ENCODE data around the gene ABCF1.

Gene ABCF1

GRCh38 chr6:30611150-30611855 lies 40.1 kb downstream of the ABCF1 start:
- H3K4me3 ChIP-seq (ENCODE audit: low read length), result no peak overlapping the region
- no peak overlapping the region for H3K9ac ChIP-seq (ENCODE audit: low read length)
- H3K9me3 ChIP-seq (ENCODE audit: control insufficient read depth, low read depth, low read length), result no peaks in the 10 kb centered on the region
- H3K36me3 ChIP-seq (ENCODE audit: control insufficient read depth, low read depth, low read length), result peaks cover 51% of the 10 kb centered on the region
- no peak overlapping the region for H3K27ac ChIP-seq (ENCODE audit: low read length)
- H3K27me3 ChIP-seq (ENCODE audit: control insufficient read depth, insufficient read depth, low read length), result no peaks in the 10 kb centered on the region
- peaks cover 10% of the 10 kb centered on the region for H3K4me1 ChIP-seq (ENCODE audit: control insufficient read depth, low read depth, low read length)

DNA sequence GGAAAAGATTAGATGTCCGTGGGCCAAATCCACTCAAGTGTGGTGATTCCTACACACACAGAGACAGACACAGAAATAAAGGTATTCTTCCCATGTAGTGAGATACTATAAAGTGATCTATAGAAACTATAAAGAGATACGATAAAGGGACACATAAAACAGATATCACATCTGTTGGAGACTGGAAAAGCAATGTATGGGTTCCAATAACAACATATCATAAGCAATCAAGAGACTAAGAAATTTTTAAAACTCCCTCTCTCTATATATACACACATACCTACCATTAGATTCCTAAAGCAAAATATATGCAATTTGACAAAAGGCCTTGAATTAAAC lies 40.6 kb downstream of the ABCF1 start:
- Histone ChIP-seq H3K27me3 (ENCODE audit: control insufficient read depth, insufficient read depth, low read length) (no peaks in the 10 kb centered on the region), H3K4me3 (ENCODE audit: low read length) (no peak overlapping the region), H3K4me1 (ENCODE audit: control insufficient read depth, low read depth, low read length) (peaks cover 10% of the 10 kb centered on the region), H3K9ac (ENCODE audit: low read length) (no peak overlapping the region), H3K27ac (ENCODE audit: low read length) (no peak overlapping the region), H3K36me3 (ENCODE audit: control insufficient read depth, low read depth, low read length) (peaks cover 51% of the 10 kb centered on the region), H3K9me3 (ENCODE audit: control insufficient read depth, low read depth, low read length) (no peaks in the 10 kb centered on the region)

- Histone ChIP-seq H3K4me1 (ENCODE audit: control insufficient read depth, low read depth, low read length) (peaks cover 10% of the 10 kb centered on the region), H3K36me3 (ENCODE audit: control insufficient read depth, low read depth, low read length) (peaks cover 48% of the 10 kb centered on the region), H3K9ac (ENCODE audit: low read length) (no peak overlapping the region), H3K4me3 (ENCODE audit: low read length) (no peak overlapping the region), H3K27ac (ENCODE audit: low read length) (no peak overlapping the region), H3K27me3 (ENCODE audit: control insufficient read depth, insufficient read depth, low read length) (no peaks in the 10 kb centered on the region), H3K9me3 (ENCODE audit: control insufficient read depth, low read depth, low read length) (no peaks in the 10 kb centered on the region)
Measured at GRCh38 chr6:30612213-30612612, 41.0 kb downstream of the ABCF1 start.

DNA sequence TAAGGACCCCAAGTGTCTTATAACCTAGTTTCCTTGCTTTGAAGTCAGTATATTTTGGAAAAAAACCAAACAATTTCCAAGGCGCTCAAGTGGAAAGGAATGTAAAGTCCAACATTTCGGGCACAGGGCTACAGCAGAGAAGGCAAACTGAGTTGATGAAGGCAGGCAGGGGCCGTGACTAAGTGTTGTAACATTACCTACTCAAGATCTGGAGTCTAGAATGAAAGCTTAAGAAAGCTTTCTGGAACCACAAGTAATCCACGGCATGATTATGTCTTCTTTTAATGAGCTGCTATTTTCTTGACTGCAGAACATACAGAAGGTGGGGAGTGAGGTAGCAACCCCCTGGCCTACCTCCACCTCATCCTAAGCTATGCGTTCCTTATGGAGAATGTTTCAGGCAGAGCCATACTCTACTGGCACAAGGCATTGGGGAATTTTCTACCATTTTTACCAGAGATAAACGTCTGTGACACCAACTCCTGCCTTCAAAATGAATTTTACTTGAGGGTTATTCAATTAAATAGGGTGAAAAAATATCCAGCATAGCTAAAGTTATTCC lies 41.5 kb downstream of the ABCF1 start:
- Histone ChIP-seq H3K9me3 (ENCODE audit: control insufficient read depth, low read depth, low read length) (no peaks in the 10 kb centered on the region), H3K27ac (ENCODE audit: low read length) (no peak overlapping the region), H3K9ac (ENCODE audit: low read length) (no peak overlapping the region), H3K36me3 (ENCODE audit: control insufficient read depth, low read depth, low read length) (peaks cover 42% of the 10 kb centered on the region), H3K27me3 (ENCODE audit: control insufficient read depth, insufficient read depth, low read length) (no peaks in the 10 kb centered on the region), H3K4me3 (ENCODE audit: low read length) (no peak overlapping the region), H3K4me1 (ENCODE audit: control insufficient read depth, low read depth, low read length) (peaks cover 10% of the 10 kb centered on the region)

- Histone ChIP-seq H3K4me1 (ENCODE audit: control insufficient read depth, low read depth, low read length) (peaks cover 10% of the 10 kb centered on the region), H3K36me3 (ENCODE audit: control insufficient read depth, low read depth, low read length) (peaks cover 35% of the 10 kb centered on the region), H3K9me3 (ENCODE audit: control insufficient read depth, low read depth, low read length) (no peaks in the 10 kb centered on the region), H3K4me3 (ENCODE audit: low read length) (peak overlapping the region; percentile 96), H3K9ac (ENCODE audit: low read length) (peak overlapping the region; percentile 97), H3K27me3 (ENCODE audit: control insufficient read depth, insufficient read depth, low read length) (no peaks in the 10 kb centered on the region), H3K27ac (ENCODE audit: low read length) (no peak overlapping the region)
Measured at GRCh38 chr6:30613251-30614043, 42.2 kb downstream of the ABCF1 start.

- Histone ChIP-seq H3K36me3 (ENCODE audit: control insufficient read depth, low read depth, low read length) (peaks cover 27% of the 10 kb centered on the region), H3K4me1 (ENCODE audit: control insufficient read depth, low read depth, low read length) (peaks cover 10% of the 10 kb centered on the region), H3K4me3 (ENCODE audit: low read length) (peak overlapping the region; percentile 96), H3K9ac (ENCODE audit: low read length) (peak overlapping the region; percentile 97), H3K27me3 (ENCODE audit: control insufficient read depth, insufficient read depth, low read length) (no peaks in the 10 kb centered on the region), H3K9me3 (ENCODE audit: control insufficient read depth, low read depth, low read length) (no peaks in the 10 kb centered on the region), H3K27ac (ENCODE audit: low read length) (peak overlapping the region; percentile 91)
Measured at GRCh38 chr6:30614044-30614842, 43.0 kb downstream of the ABCF1 start.

DNA sequence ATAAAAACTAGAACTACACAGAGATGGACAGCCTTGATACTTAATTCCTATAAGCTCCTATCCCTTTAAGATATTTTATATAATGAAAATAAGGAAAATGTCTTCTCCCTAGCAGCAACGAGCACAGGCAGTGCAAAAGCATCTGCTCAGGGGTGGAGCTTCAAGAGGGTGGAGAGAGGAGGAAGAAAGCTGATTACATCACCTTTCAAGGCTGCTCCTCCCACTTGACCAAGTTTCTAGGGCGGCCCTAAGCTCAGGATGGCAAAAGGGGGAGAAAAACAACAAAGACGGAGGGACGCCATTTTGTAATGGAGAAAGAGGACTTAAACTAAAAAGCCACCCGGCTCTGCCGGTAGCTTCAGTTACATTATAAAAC lies 43.6 kb downstream of the ABCF1 start:
- H3K36me3 ChIP-seq (ENCODE audit: control insufficient read depth, low read depth, low read length), result peaks cover 26% of the 10 kb centered on the region
- H3K4me1 ChIP-seq (ENCODE audit: control insufficient read depth, low read depth, low read length), result peaks cover 10% of the 10 kb centered on the region
- peak overlapping the region; percentile 97 for H3K9ac ChIP-seq (ENCODE audit: low read length)
- H3K27ac ChIP-seq (ENCODE audit: low read length), result peak overlapping the region; percentile 91
- no peaks in the 10 kb centered on the region for H3K27me3 ChIP-seq (ENCODE audit: control insufficient read depth, insufficient read depth, low read length)
- no peaks in the 10 kb centered on the region for H3K9me3 ChIP-seq (ENCODE audit: control insufficient read depth, low read depth, low read length)
- H3K4me3 ChIP-seq (ENCODE audit: low read length), result peak overlapping the region; percentile 96

- Histone ChIP-seq H3K4me3 (ENCODE audit: low read length) (peak overlapping the region; percentile 96), H3K27ac (ENCODE audit: low read length) (peak overlapping the region; percentile 88), H3K36me3 (ENCODE audit: control insufficient read depth, low read depth, low read length) (peaks cover 23% of the 10 kb centered on the region), H3K4me1 (ENCODE audit: control insufficient read depth, low read depth, low read length) (peaks cover 10% of the 10 kb centered on the region), H3K9me3 (ENCODE audit: control insufficient read depth, low read depth, low read length) (no peaks in the 10 kb centered on the region), H3K9ac (ENCODE audit: low read length) (peak overlapping the region; percentile 97), H3K27me3 (ENCODE audit: control insufficient read depth, insufficient read depth, low read length) (no peaks in the 10 kb centered on the region)
Measured at GRCh38 chr6:30615219-30615957, 44.1 kb downstream of the ABCF1 start.

GRCh38 chr6:30615958-30616810 lies 44.9 kb downstream of the ABCF1 start:
- peak overlapping the region; percentile 96 for H3K4me3 ChIP-seq (ENCODE audit: low read length)
- H3K9me3 ChIP-seq (ENCODE audit: control insufficient read depth, low read depth, low read length), result no peaks in the 10 kb centered on the region
- H3K36me3 ChIP-seq (ENCODE audit: control insufficient read depth, low read depth, low read length), result peaks cover 20% of the 10 kb centered on the region
- H3K4me1 ChIP-seq (ENCODE audit: control insufficient read depth, low read depth, low read length), result peaks cover 10% of the 10 kb centered on the region
- H3K27ac ChIP-seq (ENCODE audit: low read length), result peak overlapping the region; percentile 88
- H3K9ac ChIP-seq (ENCODE audit: low read length), result peak overlapping the region; percentile 97
- H3K27me3 ChIP-seq (ENCODE audit: control insufficient read depth, insufficient read depth, low read length), result no peaks in the 10 kb centered on the region

- Histone ChIP-seq H3K27ac (ENCODE audit: low read length) (peak within 1 kb of the TSS; percentile 97), H3K4me1 (ENCODE audit: control insufficient read depth, low read depth, low read length) (peaks cover 10% of the 10 kb centered on the region), H3K9me3 (ENCODE audit: control insufficient read depth, low read depth, low read length) (no peaks in the 10 kb centered on the region), H3K9ac (ENCODE audit: low read length) (peak within 1 kb of the TSS; percentile 97), H3K27me3 (ENCODE audit: control insufficient read depth, insufficient read depth, low read length) (no peaks in the 10 kb centered on the region), H3K36me3 (ENCODE audit: control insufficient read depth, low read depth, low read length) (peaks cover 20% of the 10 kb centered on the region), H3K4me3 (ENCODE audit: low read length) (peak within 1 kb of the TSS; percentile 96)
Measured at GRCh38 chr6:30616811-30617564, 45.7 kb downstream of the ABCF1 start, which contains the start of gene PPP1R10. PPP1R10 (minus strand) TSS chr6:30617243; CDS start chr6:30609944, 7,299 bp downstream.
